Small intestine (tissue), 7 donors: ENCODE data around the gene MYO3B. TPM values are rescaled to one million over a fixed set of nuclear protein-coding genes. Genes with fewer than 3 reads are reported as not detected.

Experiments
- DNase-seq, 2 donors: peaks; one replicate each; pipeline versions ENCODE4 v3.0.0 to v3.0.0-alpha.2; 2013
- FAIRE-seq: peaks from 2 replicates; lab custom pipeline; 2012; peaks lifted over from hg19 to GRCh38; lab: Jason Lieb, UNC
- H3K27ac ChIP-seq, 3 donors: one replicate each; pipeline ENCODE4 v1.5.1; 2013; ENCODE audit warnings: low read length in 2 of 3, mild to moderate bottlenecking in 2 of 3, control low read depth in 1 of 3, inconsistent platforms in 1 of 3, low read depth in 1 of 3, moderate library complexity in 1 of 3
- H3K27me3 ChIP-seq, 3 donors: one replicate each; pipeline ENCODE4 v1.6.1; 2013; ENCODE audit warnings: low read length in 3 of 3, inconsistent platforms in 1 of 3; ENCODE audit not compliant: control insufficient read depth in 3 of 3, insufficient read depth in 3 of 3
- H3K36me3 ChIP-seq, 3 donors: one replicate each; pipeline ENCODE4 v1.6.1; 2013; ENCODE audit warnings: low read length in 3 of 3, inconsistent platforms in 1 of 3, low read depth in 1 of 3, mild to moderate bottlenecking in 1 of 3, moderate library complexity in 1 of 3; ENCODE audit not compliant: control insufficient read depth in 3 of 3, insufficient read depth in 2 of 3
- H3K4me1 ChIP-seq, 3 donors: one replicate each; pipeline ENCODE4 v1.6.1; 2013; ENCODE audit warnings: low read length in 2 of 3, inconsistent platforms in 1 of 3, low read depth in 1 of 3, mild to moderate bottlenecking in 1 of 3, moderate library complexity in 1 of 3; ENCODE audit not compliant: control insufficient read depth in 3 of 3, insufficient read depth in 2 of 3
- H3K4me3 ChIP-seq, 3 donors: one replicate each; pipeline ENCODE4 v1.5.1; 2013; ENCODE audit warnings: low read length in 3 of 3, control low read depth in 1 of 3, inconsistent platforms in 1 of 3, low read depth in 1 of 3, mild to moderate bottlenecking in 1 of 3, moderate library complexity in 1 of 3
- H3K9me3 ChIP-seq, 2 donors: one replicate each; pipeline ENCODE4 v1.6.1; 2013; ENCODE audit warnings: low read depth in 1 of 2, low read length in 1 of 2; ENCODE audit not compliant: control insufficient read depth in 2 of 2, insufficient read depth in 1 of 2
- WGBS, 3 donors: extraction: QIAGEN DNeasy Blood & Tissue Kit; methylation state at CpG; one replicate each; pipeline ENCODE4 v1.1.7; 2013; 5-methylcytosine and 5-hydroxymethylcytosine counted together
- polyA plus RNA-seq, 4 donors: library from polyadenylated mRNA; stranded (reverse) in 3 of 4; unstranded in 1 of 4; fragments of 200-250 nt in 3 of 4; fragments of 120-200 nt in 1 of 4; gene quantifications; one replicate each; pipeline versions ENCODE4 v1.2.1 to v1.2.3, GENCODE V29; 2013
- donor health status: healthy with polysubstance abuse.
- donor health status: control.
- donor health status: control.
- donor health status: Bipolar disorder and iron deficiency.
- donor health status: healthy.

The MYO3B gene
- polyA plus RNA-seq, 4 donors: 0.03 to 0.81 TPM; not detected in 2

- H3K9me3 ChIP-seq: peaks cover 0 to 17% of the 10 kb centered on the region in 2 donors
- DNase-seq (no peak), FAIRE-seq (no peak)
- H3K4me1 ChIP-seq: no peaks in the 10 kb centered on the region
- no peaks in the 10 kb centered on the region for H3K27me3 ChIP-seq
- no peak overlapping the region for H3K27ac ChIP-seq
- no peaks in the 10 kb centered on the region for H3K36me3 ChIP-seq
- H3K4me3 ChIP-seq: no peak overlapping the region
Measured at GRCh38 chr2:170265321-170265720, 87.4 kb downstream of the MYO3B start.

GRCh38 chr2:170266358-170266757, 88.4 kb downstream of the MYO3B start:
- FAIRE-seq (no peak), DNase-seq (no peak)
- 24 to 59% (median 37%) methylated on average over 1 of the region's 1 CpG for WGBS, 3 donors

GRCh38 chr2:170267071-170267470, 89.1 kb downstream of the MYO3B start:
- no peaks in the 10 kb centered on the region for H3K36me3 ChIP-seq
- FAIRE-seq (no peak), DNase-seq (no peak)

More at GRCh38 chr2:170266358-170266757, 88.4 kb downstream of the MYO3B start:
- Histone ChIP-seq H3K27me3 (no peaks in the 10 kb centered on the region), H3K27ac (no peak overlapping the region), H3K36me3 (no peaks in the 10 kb centered on the region), H3K4me3 (no peak overlapping the region), H3K4me1 (no peaks in the 10 kb centered on the region), H3K9me3 (peaks cover 0 to 17% of the 10 kb centered on the region in 2 donors)

GRCh38 chr2:170270278-170270864, 92.4 kb downstream of the MYO3B start:
- 56 to 69% (median 64%) methylated on average over 6 of the region's 6 CpGs for WGBS, 3 donors
- no peak overlapping the region for H3K4me3 ChIP-seq
- FAIRE-seq (no peak), DNase-seq (no peak)
- no peaks in the 10 kb centered on the region for H3K4me1 ChIP-seq
- H3K9me3 ChIP-seq: no peaks in the 10 kb centered on the region
- peaks cover 0 to 6% (median 0%) of the 10 kb centered on the region in 3 donors for H3K27me3 ChIP-seq
- H3K36me3 ChIP-seq: no peaks in the 10 kb centered on the region
- H3K27ac ChIP-seq: no peak overlapping the region

More at GRCh38 chr2:170267071-170267470, 89.1 kb downstream of the MYO3B start:
- Histone ChIP-seq H3K4me3 (no peak overlapping the region), H3K9me3 (peaks cover 0 to 14% of the 10 kb centered on the region in 2 donors), H3K4me1 (no peaks in the 10 kb centered on the region), H3K27me3 (no peaks in the 10 kb centered on the region), H3K27ac (no peak overlapping the region)

- H3K4me3 ChIP-seq: no peak overlapping the region
- no peaks in the 10 kb centered on the region for H3K4me1 ChIP-seq
- 12 to 40% (median 15%) methylated on average over 1 of the region's 1 CpG for WGBS, 3 donors
- no peaks in the 10 kb centered on the region for H3K36me3 ChIP-seq
- FAIRE-seq: no peak
- H3K27ac ChIP-seq: no peak overlapping the region
- DNase-seq: no peak
- no peaks in the 10 kb centered on the region for H3K9me3 ChIP-seq
- H3K27me3 ChIP-seq: peaks cover 0 to 6% (median 0%) of the 10 kb centered on the region in 3 donors
Measured at GRCh38 chr2:170271340-170271739, 93.4 kb downstream of the MYO3B start.

GRCh38 chr2:170276056-170276455, 98.1 kb downstream of the MYO3B start:
- DNase-seq (no peak), FAIRE-seq (no peak)
- no peak overlapping the region for H3K27ac ChIP-seq
- H3K36me3 ChIP-seq: no peaks in the 10 kb centered on the region
- peaks cover 0 to 6% (median 0%) of the 10 kb centered on the region in 3 donors for H3K27me3 ChIP-seq
- H3K9me3 ChIP-seq: no peaks in the 10 kb centered on the region
- H3K4me1 ChIP-seq: no peaks in the 10 kb centered on the region
- H3K4me3 ChIP-seq: no peak overlapping the region
- WGBS, 3 donors: 59 to 69% (median 65%) methylated on average over 3 of the region's 3 CpGs

GRCh38 chr2:170276925-170277629, 99.1 kb downstream of the MYO3B start:
- Histone ChIP-seq H3K9me3 (no peaks in the 10 kb centered on the region), H3K4me1 (no peaks in the 10 kb centered on the region), H3K4me3 (no peak overlapping the region), H3K27ac (no peak overlapping the region), H3K36me3 (no peaks in the 10 kb centered on the region), H3K27me3 (peaks cover 0 to 6% (median 0%) of the 10 kb centered on the region in 3 donors)
- no peak for FAIRE-seq
- no peak for DNase-seq
- WGBS, 3 donors: 62 to 69% (median 64%) methylated on average over 2 of the region's 2 CpGs

GRCh38 chr2:170277951-170278350, 100.0 kb downstream of the MYO3B start:
- Histone ChIP-seq H3K36me3 (no peaks in the 10 kb centered on the region), H3K27ac (no peak overlapping the region), H3K4me3 (no peak overlapping the region), H3K27me3 (peaks cover 0 to 6% (median 0%) of the 10 kb centered on the region in 3 donors), H3K4me1 (no peaks in the 10 kb centered on the region), H3K9me3 (no peaks in the 10 kb centered on the region)
- DNase-seq: no peak
- FAIRE-seq: no peak
- 75 to 85% (median 84%) methylated on average over 2 of the region's 2 CpGs for WGBS, 3 donors
